Measurements from ENCODE around the gene CCR5AS.

The CCR5AS gene

GRCh38 chr3:46365737-46366524 lies 40.9 kb downstream of the CCR5AS start:
- no peak for DNase-seq
- H3K27ac ChIP-seq (ENCODE audit: low read depth in 2 of 2, low read length in 2 of 2) = no peak overlapping the region
- no peak overlapping the region for H3K4me3 ChIP-seq (ENCODE audit: low read length in 3 of 3)
- no peaks in the 10 kb centered on the region for H3K9me3 ChIP-seq (ENCODE audit: control insufficient read depth in 2 of 3, insufficient read depth in 1 of 3, low read length in 3 of 3)
- H3K4me1 ChIP-seq (ENCODE audit: control insufficient read depth in 2 of 3, insufficient read depth in 2 of 3, low read depth in 1 of 3, low read length in 3 of 3) = no peaks in the 10 kb centered on the region
- H3K36me3 ChIP-seq (ENCODE audit: control insufficient read depth in 2 of 3, insufficient read depth in 3 of 3, low read length in 3 of 3) = no peaks in the 10 kb centered on the region
- no peak for TF ChIP-seq CTCF (IDR thresholded peaks at IDR 0.05; ENCODE audit: borderline replicate concordance, extremely low read depth, insufficient read depth)
- no peak overlapping the region for H3K9ac ChIP-seq (ENCODE audit: low read length in 3 of 3)
- no peaks in the 10 kb centered on the region for H3K27me3 ChIP-seq (ENCODE audit: control insufficient read depth, insufficient read depth, low read length)
- FAIRE-seq = no peak
- intact Hi-C loops (cut with DNase I) = no loop called here

- no peak for TF ChIP-seq CTCF (IDR thresholded peaks at IDR 0.05; ENCODE audit: borderline replicate concordance, extremely low read depth, insufficient read depth)
- DNase-seq (no peak), FAIRE-seq (no peak)
- H3K4me3 ChIP-seq (ENCODE audit: low read length in 3 of 3) = no peak overlapping the region
- intact Hi-C loops (cut with DNase I) = no loop called here
- H3K27ac ChIP-seq (ENCODE audit: low read depth in 2 of 2, low read length in 2 of 2) = no peak overlapping the region
- H3K36me3 ChIP-seq (ENCODE audit: control insufficient read depth in 2 of 3, insufficient read depth in 3 of 3, low read length in 3 of 3) = no peaks in the 10 kb centered on the region
- H3K4me1 ChIP-seq (ENCODE audit: control insufficient read depth in 2 of 3, insufficient read depth in 2 of 3, low read depth in 1 of 3, low read length in 3 of 3) = no peaks in the 10 kb centered on the region
- H3K9ac ChIP-seq (ENCODE audit: low read length in 3 of 3) = no peak overlapping the region
- H3K9me3 ChIP-seq (ENCODE audit: control insufficient read depth in 2 of 3, insufficient read depth in 1 of 3, low read length in 3 of 3) = no peaks in the 10 kb centered on the region
- H3K27me3 ChIP-seq (ENCODE audit: control insufficient read depth, insufficient read depth, low read length) = no peaks in the 10 kb centered on the region
These were observed 41.8 kb downstream of the CCR5AS start for GRCh38 chr3:46365041-46365440.

- intact Hi-C loops (cut with DNase I) = no loop called here
- FAIRE-seq (no peak), DNase-seq (no peak)
- H3K4me3 ChIP-seq (ENCODE audit: low read length in 3 of 3) = no peak overlapping the region
- no peak for TF ChIP-seq CTCF (IDR thresholded peaks at IDR 0.05; ENCODE audit: borderline replicate concordance, extremely low read depth, insufficient read depth)
- no peaks in the 10 kb centered on the region for H3K9me3 ChIP-seq (ENCODE audit: control insufficient read depth in 2 of 3, insufficient read depth in 1 of 3, low read length in 3 of 3)
- H3K9ac ChIP-seq (ENCODE audit: low read length in 3 of 3) = no peak overlapping the region
- H3K27ac ChIP-seq (ENCODE audit: low read depth in 2 of 2, low read length in 2 of 2) = no peak overlapping the region
- no peaks in the 10 kb centered on the region for H3K36me3 ChIP-seq (ENCODE audit: control insufficient read depth in 2 of 3, insufficient read depth in 3 of 3, low read length in 3 of 3)
- no peaks in the 10 kb centered on the region for H3K27me3 ChIP-seq (ENCODE audit: control insufficient read depth, insufficient read depth, low read length)
- H3K4me1 ChIP-seq (ENCODE audit: control insufficient read depth in 2 of 3, insufficient read depth in 2 of 3, low read depth in 1 of 3, low read length in 3 of 3) = no peaks in the 10 kb centered on the region
These were observed 45.2 kb downstream of the CCR5AS start for GRCh38 chr3:46361408-46362283.

Data from kidney (tissue), 13 donors.